Measurements from ENCODE around the gene EIF5.

- TF ChIP-seq CTCF (IDR thresholded peaks at IDR 0.05) (no peak), POLR2A (IDR thresholded peaks at IDR 0.05) (no peak)
Observed at GRCh38 chr14:103390605-103391004, 56.6 kb downstream of the EIF5 start.
